CD4-positive, alpha-beta T cell (primary cell): Measurements from ENCODE around the gene RAET1G. TPM values are rescaled to one million over a fixed set of nuclear protein-coding genes. Genes with fewer than 3 reads are reported as not detected.
"Not testable (repeated sequence)": the region's sequence is repeated elsewhere in the genome, so short reads cannot be mapped to it uniquely, and the experiment has no call there.

Experiments
- ATAC-seq: fragments of 200-7000 bp; cut with Tn5 transposase; one replicate; pipeline ENCODE4 v1.10.0; 2022; ENCODE audit warnings: mild to moderate bottlenecking; ENCODE audit not compliant: poor library complexity
- CTCF ChIA-PET: fragments of 350-600 bp; sonication (Branson Sonifier 250); formaldehyde crosslinking; loops from one replicate; lab custom pipeline; 2021; ENCODE audit warnings: antibody characterized with exemption, inconsistent platforms; lab: Charles Lee
- POLR2A ChIA-PET: fragments of 350-600 bp; sonication (Branson Sonifier 250); formaldehyde crosslinking; loops from one replicate; lab custom pipeline; 2021; ENCODE audit warnings: antibody characterized with exemption, inconsistent platforms; lab: Charles Lee
- DNase-seq, 14 experiments: peaks; one replicate each; pipeline ENCODE4 v3.0.0-alpha.2; 2013 to 2020; ENCODE audit warnings: mixed read lengths in 2 of 14
- H3K27ac ChIP-seq, 2 donors: one replicate each; pipeline versions ENCODE4 v1.5.1 to v1.7.0; 2013; ENCODE audit warnings: low read length in 2 of 2, low read depth in 1 of 2, mild to moderate bottlenecking in 1 of 2
- H3K27me3 ChIP-seq, 2 experiments: 1 replicate in 1 of 2; 2 replicates in 1 of 2; pipeline versions ENCODE4 v1.6.1 to v1.7.0; 2013; ENCODE audit warnings: low read length in 2 of 2, control low read depth in 1 of 2, mild to moderate bottlenecking in 1 of 2, moderate library complexity in 1 of 2; ENCODE audit not compliant: insufficient read depth in 2 of 2, control insufficient read depth in 1 of 2
- H3K36me3 ChIP-seq: one replicate; pipeline ENCODE4 v1.6.1; 2013; ENCODE audit warnings: low read length, control low read depth; ENCODE audit not compliant: insufficient read depth
- H3K4me1 ChIP-seq: one replicate; pipeline ENCODE4 v1.6.1; 2013; ENCODE audit warnings: low read length, control low read depth; ENCODE audit not compliant: insufficient read depth
- H3K4me3 ChIP-seq: one replicate; pipeline ENCODE4 v1.5.1; 2013; ENCODE audit warnings: mild to moderate bottlenecking, low read length, moderate library complexity
- H3K9me3 ChIP-seq, 2 experiments: 1 replicate in 1 of 2; 2 replicates in 1 of 2; pipeline versions ENCODE4 v1.6.1 to v1.7.0; 2013; ENCODE audit warnings: low read length in 2 of 2, mild to moderate bottlenecking in 2 of 2, control low read depth in 1 of 2, moderate library complexity in 1 of 2; ENCODE audit not compliant: control insufficient read depth in 1 of 2, insufficient read depth in 1 of 2
- H3K27ac Mint-ChIP-seq: one replicate; pipeline ENCODE4 v1.8.0; 2020; ENCODE audit warnings: mixed read lengths
- H3K27me3 Mint-ChIP-seq: one replicate; pipeline ENCODE4 v1.8.0; 2021; ENCODE audit warnings: mixed read lengths
- H3K36me3 Mint-ChIP-seq: one replicate; pipeline ENCODE4 v1.8.0; 2021; ENCODE audit warnings: low read depth, mixed read lengths
- H3K4me1 Mint-ChIP-seq: one replicate; pipeline ENCODE4 v1.8.0; 2021; ENCODE audit warnings: low read depth, mixed read lengths
- H3K4me3 Mint-ChIP-seq: one replicate; pipeline ENCODE4 v1.8.0; 2020; ENCODE audit warnings: mild to moderate bottlenecking, mixed read lengths
- H3K9me3 Mint-ChIP-seq: one replicate; pipeline ENCODE4 v1.8.0; 2020; ENCODE audit warnings: mixed read lengths
- intact Hi-C, 2 experiments: fragments of 100-400 bp; cut with DNase I in 1 of 2; cut with micrococcal nuclease in 1 of 2; formaldehyde crosslinking; loops; one replicate each; pipeline versions ENCODE4 v1.15.1 to v1.9.0; 2023 to 2025; cut with DNase I, micrococcal nuclease
- total RNA-seq, 174 experiments: library from RNA in 2 of 174; stranded (reverse) in 2 of 174; gene quantifications; one replicate each; pipeline ENCODE4 v1.2.3 and lab custom pipeline; 2021 to 2026
- TF ChIP-seq, protein P1 (sequence below): fragments of 200-600 bp; IDR thresholded peaks from one replicate; pipeline ENCODE4 v1.8.0; 2022; ENCODE audit warnings: antibody characterized with exemption, mild to moderate bottlenecking

RAET1G gene
- total RNA-seq, 2 experiments from 2014 or later = not detected

DNA sequence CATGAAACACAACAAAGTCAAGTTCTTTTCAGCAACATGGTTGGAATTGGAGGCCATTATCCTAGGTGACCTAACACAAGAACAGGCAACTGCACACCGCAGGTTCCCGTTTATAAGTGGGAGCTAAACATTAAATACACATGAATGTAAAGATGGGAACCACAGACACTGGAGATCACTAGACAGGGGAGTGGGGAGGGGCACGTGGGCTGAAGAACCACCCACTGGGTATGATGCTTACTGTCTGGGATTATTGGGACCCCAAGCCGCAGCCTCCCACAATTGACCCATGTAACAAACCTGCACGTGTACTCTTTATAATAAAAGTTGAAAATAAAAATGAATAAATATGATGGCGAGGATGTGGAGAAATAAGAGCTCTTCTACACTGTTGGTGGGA is 8.6 kb upstream of the RAET1G start:
- Histone ChIP-seq H3K27ac (no peak overlapping the region), H3K4me1 (peaks cover under 1% of the 10 kb centered on the region), H3K36me3 (no peaks in the 10 kb centered on the region), H3K9me3 (no peaks in the 10 kb centered on the region), H3K4me3 (no peak overlapping the region), H3K27me3 (peaks cover 42 to 71% of the 10 kb centered on the region in 2 experiments)
- peaks cover under 1% of the 10 kb centered on the region for H3K4me1 Mint-ChIP-seq
- intact Hi-C loops = loop anchor here in 1 of 2 experiments (5.0 to 10.0 kb wide), 2 partner anchors 403 to 881 kb away; no protein-coding TSS in a partner anchor
- H3K27me3 Mint-ChIP-seq = peaks cover 96% of the 10 kb centered on the region
- DNase-seq = no peak
- H3K36me3 Mint-ChIP-seq = no peaks in the 10 kb centered on the region
- TF ChIP-seq, protein P1, sequence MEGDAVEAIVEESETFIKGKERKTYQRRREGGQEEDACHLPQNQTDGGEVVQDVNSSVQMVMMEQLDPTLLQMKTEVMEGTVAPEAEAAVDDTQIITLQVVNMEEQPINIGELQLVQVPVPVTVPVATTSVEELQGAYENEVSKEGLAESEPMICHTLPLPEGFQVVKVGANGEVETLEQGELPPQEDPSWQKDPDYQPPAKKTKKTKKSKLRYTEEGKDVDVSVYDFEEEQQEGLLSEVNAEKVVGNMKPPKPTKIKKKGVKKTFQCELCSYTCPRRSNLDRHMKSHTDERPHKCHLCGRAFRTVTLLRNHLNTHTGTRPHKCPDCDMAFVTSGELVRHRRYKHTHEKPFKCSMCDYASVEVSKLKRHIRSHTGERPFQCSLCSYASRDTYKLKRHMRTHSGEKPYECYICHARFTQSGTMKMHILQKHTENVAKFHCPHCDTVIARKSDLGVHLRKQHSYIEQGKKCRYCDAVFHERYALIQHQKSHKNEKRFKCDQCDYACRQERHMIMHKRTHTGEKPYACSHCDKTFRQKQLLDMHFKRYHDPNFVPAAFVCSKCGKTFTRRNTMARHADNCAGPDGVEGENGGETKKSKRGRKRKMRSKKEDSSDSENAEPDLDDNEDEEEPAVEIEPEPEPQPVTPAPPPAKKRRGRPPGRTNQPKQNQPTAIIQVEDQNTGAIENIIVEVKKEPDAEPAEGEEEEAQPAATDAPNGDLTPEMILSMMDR = no peak
- ATAC-seq = no peak
- no peaks in the 10 kb centered on the region for H3K9me3 Mint-ChIP-seq
- ChIA-PET CTCF (interaction anchor here (2.5 kb wide), 1 partner anchor 85 kb away, joined by 10 read pairs; no protein-coding TSS in a partner anchor), POLR2A (no interaction called here)
- H3K27ac Mint-ChIP-seq = no peak overlapping the region
- no peak overlapping the region for H3K4me3 Mint-ChIP-seq

DNA sequence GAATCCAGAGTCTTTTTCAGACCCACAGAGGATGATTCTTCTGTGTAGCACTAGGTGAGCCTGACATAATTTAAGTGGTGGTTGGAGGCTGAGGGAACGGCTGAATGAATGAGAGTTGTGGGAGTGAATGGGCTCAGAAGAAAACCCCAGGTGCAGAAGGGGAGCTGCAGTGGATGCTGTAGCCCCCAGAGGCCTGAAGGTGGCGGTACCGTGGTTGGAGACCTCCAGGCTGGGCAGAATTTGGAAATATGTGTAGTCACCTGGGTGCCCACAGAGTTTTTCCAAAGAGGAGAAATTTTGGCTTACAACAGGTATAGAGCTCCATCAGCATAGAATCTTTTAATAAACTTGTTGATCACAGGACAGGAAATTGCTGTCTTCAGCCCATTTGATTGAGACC is 6.5 kb upstream of the RAET1G start:
- Mint-ChIP-seq H3K36me3 (no peaks in the 10 kb centered on the region), H3K9me3 (no peaks in the 10 kb centered on the region), H3K4me3 (no peak overlapping the region), H3K27me3 (peaks cover 93% of the 10 kb centered on the region), H3K27ac (no peak overlapping the region), H3K4me1 (peaks cover 11% of the 10 kb centered on the region)
- TF ChIP-seq, protein P1 = no peak
- CTCF ChIA-PET = interaction anchor here (1.0 kb wide), 1 partner anchor 80 kb away, joined by 3 read pairs; no protein-coding TSS in a partner anchor
- no peaks in the 10 kb centered on the region for H3K36me3 ChIP-seq
- peaks cover 16% of the 10 kb centered on the region for H3K4me1 ChIP-seq
- DNase-seq = peak in 2 of 14 experiments; percentile 40 to 48
- H3K27me3 ChIP-seq = peaks cover 42 to 71% of the 10 kb centered on the region in 2 experiments
- no peak overlapping the region for H3K4me3 ChIP-seq
- ATAC-seq = no peak
- POLR2A ChIA-PET = no interaction called here
- H3K9me3 ChIP-seq = peaks cover 0 to 9% of the 10 kb centered on the region in 2 experiments
- intact Hi-C loops = loop anchor here (5.0 to 10.0 kb wide), 2 partner anchors 205 to 362 kb away; partner anchors contain the start of gene GINM1 (in 1 of the 2)
- H3K27ac ChIP-seq = no peak overlapping the region

DNA sequence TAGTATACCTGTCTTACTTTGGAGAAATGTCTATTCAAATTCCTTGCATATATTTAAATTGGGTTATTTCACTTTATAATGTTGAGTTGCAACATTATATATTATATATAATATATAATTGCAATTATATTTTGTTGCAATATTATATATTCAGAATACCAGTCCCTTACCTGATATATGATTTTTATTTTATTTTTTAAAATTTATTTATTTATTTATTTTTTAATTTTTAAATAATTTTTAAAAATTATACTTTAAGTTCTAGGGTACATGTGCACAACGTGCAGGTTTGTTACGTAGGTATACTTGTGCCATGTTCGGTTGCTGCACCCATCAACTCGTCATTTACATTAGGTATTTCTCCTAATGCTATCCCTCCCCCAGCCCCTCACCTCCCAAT is 4.1 kb upstream of the RAET1G start:
- H3K4me3 Mint-ChIP-seq, ATAC-seq, H3K9me3 Mint-ChIP-seq, H3K4me3 ChIP-seq, H3K36me3 ChIP-seq, H3K27ac Mint-ChIP-seq, CTCF ChIA-PET, POLR2A ChIA-PET, H3K27ac ChIP-seq, DNase-seq, H3K36me3 Mint-ChIP-seq: not testable (repeated sequence)
- Mint-ChIP-seq H3K4me1 (peaks cover 23% of the 10 kb centered on the region), H3K27me3 (peaks cover 93% of the 10 kb centered on the region)
- intact Hi-C loops = loop anchor here (5.0 to 10.0 kb wide), 2 partner anchors 202 to 360 kb away; partner anchors contain the start of gene GINM1 (in 1 of the 2)
- Histone ChIP-seq H3K4me1 (peaks cover 31% of the 10 kb centered on the region), H3K27me3 (peaks cover 54 to 79% of the 10 kb centered on the region in 2 experiments), H3K9me3 (peaks cover 0 to 20% of the 10 kb centered on the region in 2 experiments)
